Calu3 (cell line): ENCODE measurements around the gene MFSD12. TPM values are rescaled to one million over a fixed set of nuclear protein-coding genes. Genes with fewer than 3 reads are reported as not detected.

Source experiments
- BruUV-seq: library from RNA; stranded (reverse); fragments of 400-500 nt; replicated peaks from 2 replicates; lab custom pipeline; 2021; lab: Mats Ljungman, UMichigan
- CTCF ChIA-PET: fragments of 300-600 bp; sonication (Branson Sonifier 250); formaldehyde crosslinking; loops from one replicate; lab custom pipeline; 2022; ENCODE audit warnings: antibody characterized with exemption; lab: Charles Lee
- DNase-seq: peaks from one replicate; pipeline ENCODE4 v3.0.0; 2022
- H3K27ac Mint-ChIP-seq: one replicate; pipeline ENCODE4 v1.8.0; 2022; ENCODE audit warnings: mixed read lengths; ENCODE audit not compliant: unreplicated experiment
- H3K27me3 Mint-ChIP-seq: one replicate; pipeline ENCODE4 v1.8.0; 2022; ENCODE audit warnings: mixed read lengths; ENCODE audit not compliant: unreplicated experiment
- H3K36me3 Mint-ChIP-seq: one replicate; pipeline ENCODE4 v1.8.0; 2022; ENCODE audit warnings: mild to moderate bottlenecking, moderate library complexity, mixed read lengths; ENCODE audit not compliant: insufficient read depth, unreplicated experiment
- H3K4me1 Mint-ChIP-seq: one replicate; pipeline ENCODE4 v1.8.0; 2022; ENCODE audit warnings: mild to moderate bottlenecking, low read depth, mixed read lengths; ENCODE audit not compliant: unreplicated experiment
- H3K4me3 Mint-ChIP-seq: one replicate; pipeline ENCODE4 v1.8.0; 2022; ENCODE audit warnings: mild to moderate bottlenecking, low read depth, moderate library complexity, mixed read lengths; ENCODE audit not compliant: unreplicated experiment
- H3K9me3 Mint-ChIP-seq: one replicate; pipeline ENCODE4 v1.8.0; 2022; ENCODE audit warnings: low read depth, mixed read lengths; ENCODE audit not compliant: unreplicated experiment
- CTCF ChIP-seq: fragments of 200-600 bp; IDR thresholded peaks from one replicate; pipeline ENCODE4 v1.8.0; 2022; ENCODE audit warnings: antibody characterized with exemption; ENCODE audit not compliant: unreplicated experiment
- intact Hi-C: fragments of 100-400 bp; cut with micrococcal nuclease; formaldehyde crosslinking; loops from one replicate; pipeline ENCODE4 v1.10.0; 2022; ENCODE audit not compliant: unreplicated experiment
- total RNA-seq: library from RNA; stranded (reverse); gene quantifications from 2 replicates; pipeline ENCODE4 v1.2.3, GENCODE V29; 2022

MFSD12 gene
- total RNA-seq, 1 experiment from 2014 or later: 105 TPM

GRCh38 chr19:3601021-3601420 is 43.6 kb upstream of the MFSD12 start:
- no peak overlapping the region for H3K27ac Mint-ChIP-seq
- no peaks in the 10 kb centered on the region for H3K36me3 Mint-ChIP-seq
- no peak overlapping the region for H3K4me3 Mint-ChIP-seq
- DNase-seq: no peak
- intact Hi-C loops: no loop called here
- no peaks in the 10 kb centered on the region for H3K4me1 Mint-ChIP-seq
- H3K27me3 Mint-ChIP-seq: no peaks in the 10 kb centered on the region
- H3K9me3 Mint-ChIP-seq: no peaks in the 10 kb centered on the region
- CTCF ChIA-PET: no interaction called here
- no TSS peak for BruUV-seq
- no peak for TF ChIP-seq CTCF

DNA sequence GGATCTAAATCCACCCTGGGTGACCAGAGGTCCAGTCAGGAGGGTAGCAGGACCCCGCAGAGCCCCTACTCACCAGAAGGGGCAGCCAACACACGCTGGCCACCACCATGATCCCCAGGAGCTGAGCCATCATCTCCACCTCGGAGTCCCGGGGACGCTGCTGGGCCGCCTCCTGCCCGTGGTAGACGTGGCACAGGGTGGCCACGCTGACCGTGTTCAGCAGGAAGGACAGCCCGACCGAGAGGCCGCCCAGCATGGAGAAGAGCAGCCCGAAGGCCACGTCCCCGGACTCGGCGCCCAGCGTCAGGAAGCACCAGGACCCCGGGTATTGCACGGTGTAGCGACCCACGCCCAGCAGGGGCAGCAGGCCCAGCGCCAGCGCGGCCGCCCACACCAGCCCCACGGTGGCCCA is 42.4 kb upstream of the MFSD12 start:
- no peaks in the 10 kb centered on the region for H3K4me1 Mint-ChIP-seq
- peaks cover 2% of the 10 kb centered on the region for H3K27me3 Mint-ChIP-seq
- DNase-seq: no peak
- intact Hi-C loops: no loop called here
- H3K27ac Mint-ChIP-seq: no peak overlapping the region
- TF ChIP-seq CTCF: no peak
- H3K4me3 Mint-ChIP-seq: no peak overlapping the region
- CTCF ChIA-PET: no interaction called here
- no TSS peak for BruUV-seq
- H3K36me3 Mint-ChIP-seq: no peaks in the 10 kb centered on the region
- no peaks in the 10 kb centered on the region for H3K9me3 Mint-ChIP-seq

GRCh38 chr19:3595521-3596061 is 38.2 kb upstream of the MFSD12 start:
- no peaks in the 10 kb centered on the region for H3K36me3 Mint-ChIP-seq
- BruUV-seq: no TSS peak
- CTCF ChIA-PET: no interaction called here
- H3K4me1 Mint-ChIP-seq: no peaks in the 10 kb centered on the region
- H3K27me3 Mint-ChIP-seq: peaks cover 23% of the 10 kb centered on the region
- H3K27ac Mint-ChIP-seq: no peak overlapping the region
- intact Hi-C loops: no loop called here
- H3K9me3 Mint-ChIP-seq: no peaks in the 10 kb centered on the region
- H3K4me3 Mint-ChIP-seq: no peak overlapping the region
- no peak for TF ChIP-seq CTCF
- no peak for DNase-seq

- Mint-ChIP-seq H3K27ac (no peak overlapping the region), H3K36me3 (no peaks in the 10 kb centered on the region), H3K4me1 (no peaks in the 10 kb centered on the region), H3K27me3 (peaks cover 23% of the 10 kb centered on the region), H3K9me3 (no peaks in the 10 kb centered on the region), H3K4me3 (no peak overlapping the region)
- DNase-seq: no peak
- CTCF ChIA-PET: no interaction called here
- intact Hi-C loops: no loop called here
- no peak for TF ChIP-seq CTCF
- no TSS peak for BruUV-seq
These were observed 35.8 kb upstream of the MFSD12 start for GRCh38 chr19:3593156-3593555.
